NCI-H2029 (cell line): Measurements from ENCODE around the gene MEAF6.

Experiments
- DNase-seq: peaks from one replicate; lab custom pipeline; 2025; lab: John Stamatoyannopoulos, UW

MEAF6 gene

DNA sequence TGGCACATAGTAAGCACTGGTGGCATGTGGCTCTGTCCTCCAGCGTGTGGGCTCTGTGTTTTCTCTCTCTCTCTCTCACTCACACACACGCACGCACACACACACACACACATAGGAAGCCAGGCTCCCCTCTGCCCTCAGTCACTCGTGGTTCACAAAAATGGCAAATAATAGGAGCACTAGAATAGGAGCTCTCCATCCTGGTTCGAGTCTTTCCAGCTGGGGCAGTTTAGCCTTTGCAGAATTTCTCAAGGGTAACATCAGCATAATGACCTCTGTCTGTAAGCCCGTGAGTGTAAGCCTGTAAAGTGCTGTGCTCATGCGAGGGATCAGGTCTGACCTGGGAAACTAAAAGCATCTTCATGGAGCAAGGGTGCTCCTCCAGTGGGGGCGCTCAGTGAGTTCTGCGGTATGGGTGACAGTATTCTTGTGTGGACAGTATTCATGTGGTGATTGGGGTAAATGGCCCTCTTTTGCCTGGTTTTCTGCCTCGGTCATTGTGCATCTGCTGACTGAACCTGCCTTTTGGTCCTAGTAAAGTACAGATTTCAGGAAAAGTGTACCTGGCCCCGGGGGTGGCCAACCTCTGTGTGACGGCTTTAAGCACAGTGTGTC, 41.0 kb downstream of the MEAF6 start:
- DNase-seq: no peak

DNA sequence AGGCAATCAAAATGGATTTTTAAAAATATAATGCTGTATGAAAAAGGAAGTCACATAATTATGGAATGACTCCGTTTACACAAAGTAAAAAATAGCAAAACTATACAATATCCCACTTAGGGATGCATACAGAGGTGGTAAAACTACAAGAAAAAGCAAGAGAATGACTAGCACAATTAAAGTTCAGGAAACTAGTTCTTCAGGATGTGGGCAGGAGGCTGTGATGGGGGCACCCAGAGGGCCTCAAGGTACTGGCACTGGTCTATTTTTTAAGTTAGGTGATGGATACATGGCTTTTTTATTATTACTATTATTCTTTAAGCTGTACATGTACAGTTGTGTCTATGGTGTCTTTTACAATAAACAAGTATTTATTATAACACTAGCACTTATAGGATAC, 41.6 kb downstream of the MEAF6 start:
- no peak for DNase-seq

DNA sequence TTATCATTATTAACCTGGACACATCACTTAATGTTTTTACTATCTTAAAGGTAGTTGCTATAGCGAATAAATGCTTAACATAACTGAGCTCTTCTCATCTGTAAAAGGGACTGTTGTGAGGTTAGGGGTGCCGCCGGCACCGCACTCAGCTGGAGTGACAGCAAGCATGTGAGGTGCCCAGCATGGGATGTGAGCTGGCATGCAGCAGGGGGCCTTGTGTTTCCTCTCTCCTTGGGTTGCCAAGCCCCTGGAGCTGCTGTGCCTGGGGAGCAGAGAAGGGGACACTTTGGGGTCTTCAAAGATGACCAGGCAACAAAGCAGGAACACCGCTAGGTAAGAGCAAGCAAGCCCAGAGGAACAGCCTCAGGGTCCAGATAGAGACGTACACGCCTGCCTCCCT, 42.3 kb downstream of the MEAF6 start:
- no peak for DNase-seq

DNA sequence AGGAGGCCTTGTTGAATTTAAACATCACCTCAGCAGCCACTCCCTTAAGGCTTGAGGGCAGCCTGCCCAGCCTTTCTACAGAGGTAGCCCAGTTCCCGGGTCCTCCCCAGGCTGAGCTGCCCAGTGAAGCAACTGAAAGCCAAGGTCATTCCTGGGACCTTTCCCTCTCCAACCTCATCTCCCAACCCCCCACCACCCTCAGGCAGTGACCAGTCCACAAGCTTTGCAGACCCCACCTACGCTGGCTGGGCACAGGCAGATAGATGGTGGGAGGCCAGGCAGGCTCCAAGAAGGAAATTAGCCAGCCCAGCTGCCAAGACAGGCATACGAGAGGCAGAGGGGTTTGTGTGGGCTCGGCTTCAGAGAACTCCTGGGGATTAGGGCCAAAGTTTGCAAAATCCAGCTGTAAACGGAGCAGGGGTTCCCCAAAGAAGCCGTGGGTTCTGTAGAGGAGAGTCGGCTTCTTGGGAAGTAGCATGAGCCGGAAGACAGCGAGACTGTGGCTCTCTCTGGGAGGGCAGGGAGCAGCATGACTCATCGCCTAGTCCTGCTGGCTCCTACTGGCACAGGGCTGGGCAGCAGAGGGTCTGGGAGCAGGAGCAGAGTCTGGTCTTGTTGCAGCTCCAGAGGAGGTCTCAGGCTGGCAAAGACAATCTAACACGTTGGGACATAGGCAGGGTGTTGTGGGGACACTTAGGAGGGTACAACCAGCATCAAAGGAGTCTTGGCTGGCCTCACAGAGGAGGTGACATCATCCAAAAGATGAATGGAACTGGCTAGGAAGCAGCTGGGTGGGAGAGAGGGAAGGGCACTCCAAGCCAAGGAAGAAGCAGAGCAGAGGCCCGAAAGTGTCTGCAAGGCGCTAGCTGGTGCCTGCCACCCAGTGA, 43.0 kb downstream of the MEAF6 start:
- no peak for DNase-seq

DNA sequence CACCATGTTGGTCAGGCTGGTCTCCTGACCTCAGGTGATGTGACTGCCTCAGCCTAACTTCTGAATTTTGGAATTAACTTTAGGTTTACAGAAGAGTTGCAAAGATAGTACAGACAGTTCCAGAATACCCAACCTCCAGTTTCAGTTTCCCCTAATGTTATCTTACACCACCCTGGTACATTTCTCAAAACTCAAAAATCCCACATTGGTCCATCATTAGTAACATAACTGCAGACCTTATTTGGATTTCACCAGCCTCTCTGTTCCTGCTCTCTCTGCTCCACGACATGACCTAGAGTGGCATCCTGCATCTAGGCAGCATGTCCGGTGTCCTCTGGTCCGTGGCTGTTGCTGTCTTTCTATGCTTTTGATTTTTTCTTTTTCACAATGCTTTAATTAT, 45.2 kb downstream of the MEAF6 start:
- no peak for DNase-seq

DNA sequence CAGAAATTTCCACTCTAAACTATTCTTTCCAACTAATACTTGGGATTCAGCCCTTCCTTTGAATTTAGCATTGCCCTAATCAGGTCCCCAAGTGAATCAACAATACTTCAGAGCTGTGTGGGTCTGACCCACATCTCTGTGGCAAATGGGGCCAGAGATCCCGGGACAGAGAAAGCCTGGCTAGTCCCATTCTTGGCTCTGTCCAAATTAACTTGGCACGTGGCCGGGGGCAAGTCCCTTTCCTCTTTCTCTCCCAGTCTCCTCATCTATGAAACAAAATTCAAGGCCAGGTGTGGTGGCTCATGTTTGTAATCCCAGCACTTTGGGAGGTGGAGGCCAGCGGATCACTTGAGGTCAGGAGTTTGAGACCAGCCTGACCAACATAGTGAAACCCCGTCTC, 46.5 kb downstream of the MEAF6 start:
- no peak for DNase-seq

DNA sequence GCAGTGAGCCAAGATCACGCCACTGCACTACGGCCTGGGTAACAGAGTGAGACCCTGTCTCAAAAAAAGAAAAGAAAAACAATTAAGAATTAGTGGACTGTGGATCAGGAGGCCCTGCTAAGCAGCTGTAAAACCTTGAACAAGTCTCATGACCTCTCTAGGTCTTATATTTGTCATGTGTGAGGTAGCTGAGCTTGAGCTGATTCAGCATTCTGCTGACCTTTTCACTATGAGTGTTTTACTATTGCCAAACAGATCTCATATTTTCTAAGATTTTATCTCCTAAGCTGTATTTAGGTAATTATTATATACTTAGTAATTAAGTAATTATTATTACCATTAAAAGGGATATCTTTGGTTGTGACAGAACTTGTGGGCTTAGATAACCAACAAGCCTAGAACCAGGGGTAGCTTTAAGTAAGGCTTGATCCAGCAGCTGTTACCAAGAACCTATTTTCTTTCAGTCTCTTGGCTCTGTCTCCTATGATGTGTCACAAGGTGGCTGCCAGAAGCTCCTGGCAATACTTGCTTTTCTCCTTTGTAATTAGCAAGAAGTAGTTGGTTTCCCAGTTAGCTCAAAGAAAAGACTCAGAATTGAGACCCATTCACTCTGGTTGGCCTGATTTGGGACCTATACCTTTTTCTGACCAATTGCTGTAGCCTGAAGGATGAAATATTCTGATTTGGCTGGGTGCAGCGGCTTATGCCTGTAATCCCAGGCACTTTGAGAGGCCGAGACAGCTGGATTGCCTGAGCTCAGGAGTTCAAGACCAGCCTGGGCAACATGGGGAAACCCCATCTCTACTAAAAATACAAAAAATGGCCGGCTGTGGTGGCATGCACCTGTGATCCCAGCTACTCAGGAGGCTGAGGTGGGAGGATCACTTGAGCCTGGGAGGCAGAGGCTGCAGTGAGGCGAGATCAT, 48.7 kb downstream of the MEAF6 start:
- DNase-seq: no peak

DNA sequence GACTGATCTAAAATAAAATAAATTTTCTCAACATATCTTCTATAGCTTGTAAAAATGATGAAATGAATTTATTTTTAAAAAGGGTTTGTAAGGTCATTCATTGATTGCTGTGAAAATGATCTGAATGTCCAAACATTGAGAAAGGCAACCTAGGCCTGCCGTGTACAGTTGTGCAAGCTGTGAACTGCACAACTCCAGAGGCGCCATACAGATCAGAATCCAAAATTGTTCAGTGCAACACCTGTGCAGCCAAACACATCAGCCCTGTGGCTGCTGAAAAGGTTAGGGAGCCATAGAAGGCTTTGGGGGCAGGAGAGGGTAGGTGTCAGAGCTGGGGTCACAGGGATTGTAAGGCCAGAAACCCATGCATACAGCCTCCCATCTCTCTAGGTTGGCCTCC, 50.1 kb downstream of the MEAF6 start:
- DNase-seq: no peak

DNA sequence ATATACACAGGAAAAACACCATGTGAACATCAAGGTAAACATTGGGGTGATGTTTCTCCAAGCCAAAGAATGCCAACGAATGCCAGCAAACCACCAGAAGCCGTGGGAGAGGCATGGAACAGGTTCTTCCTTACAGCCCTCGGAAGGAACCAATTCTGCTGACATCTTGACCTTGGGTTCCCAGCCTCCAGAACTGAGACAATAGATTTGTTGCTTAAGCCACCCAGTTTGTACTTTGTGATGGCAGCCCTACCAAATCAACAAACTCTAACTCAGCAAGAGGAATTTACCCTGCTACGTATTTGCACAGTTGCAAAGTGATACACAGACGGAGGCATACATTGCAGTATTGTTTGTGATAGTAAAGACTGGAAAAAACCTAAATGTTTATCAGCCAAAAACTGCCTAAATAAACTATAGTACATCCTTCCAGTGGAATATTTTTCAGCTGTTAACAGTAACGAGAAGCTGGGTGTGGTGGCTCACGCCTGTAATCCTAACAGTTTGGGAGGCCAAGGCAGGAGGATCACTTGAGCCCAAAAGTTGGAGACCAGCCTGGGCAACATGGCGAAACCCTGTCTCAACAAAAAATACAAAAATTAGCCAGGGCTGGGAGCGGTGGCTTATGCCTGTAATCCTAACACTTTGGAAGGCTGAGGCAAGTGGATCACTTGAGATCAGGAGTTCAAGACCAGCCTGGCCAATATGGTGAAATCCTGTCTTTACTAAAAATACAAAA, 52.7 kb downstream of the MEAF6 start:
- DNase-seq: no peak

DNA sequence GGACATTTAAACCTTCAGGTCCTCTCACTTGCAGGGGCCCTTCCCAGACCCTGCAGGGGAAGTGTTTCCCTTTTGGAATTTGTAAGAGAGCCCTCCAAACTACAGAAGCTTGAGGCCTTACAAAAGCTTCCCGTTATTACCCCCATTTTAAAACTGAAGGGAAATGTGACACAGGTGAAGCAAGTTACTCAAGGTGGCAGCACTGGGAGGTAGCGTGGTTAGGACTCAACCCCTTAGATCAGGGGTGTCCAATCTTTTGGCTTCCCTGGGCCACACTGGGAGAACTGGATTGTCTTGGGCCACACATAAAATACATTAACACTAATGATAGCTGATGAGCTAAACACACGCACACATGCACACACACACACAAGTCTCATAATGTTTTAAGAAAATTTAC, 56.0 kb downstream of the MEAF6 start:
- no peak for DNase-seq

DNA sequence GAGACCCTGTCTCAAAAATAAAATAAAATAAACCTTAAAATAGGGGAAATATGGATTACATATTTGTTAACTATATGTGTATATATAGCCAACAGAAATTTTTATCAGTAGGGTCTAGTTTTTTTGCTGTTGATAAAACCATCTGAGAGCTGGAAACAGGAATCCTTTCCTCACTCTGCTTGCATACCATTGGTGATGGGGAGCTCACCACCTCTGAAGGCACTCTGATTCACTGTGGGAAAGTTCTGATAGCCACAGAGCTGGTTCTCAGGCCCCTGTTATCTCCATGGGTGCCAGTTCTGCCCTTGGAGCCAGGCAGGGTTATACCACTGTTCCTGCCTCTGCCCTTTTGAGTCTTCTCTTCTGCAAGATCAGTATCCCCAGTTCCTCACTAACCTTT, 58.0 kb downstream of the MEAF6 start:
- DNase-seq: no peak

DNA sequence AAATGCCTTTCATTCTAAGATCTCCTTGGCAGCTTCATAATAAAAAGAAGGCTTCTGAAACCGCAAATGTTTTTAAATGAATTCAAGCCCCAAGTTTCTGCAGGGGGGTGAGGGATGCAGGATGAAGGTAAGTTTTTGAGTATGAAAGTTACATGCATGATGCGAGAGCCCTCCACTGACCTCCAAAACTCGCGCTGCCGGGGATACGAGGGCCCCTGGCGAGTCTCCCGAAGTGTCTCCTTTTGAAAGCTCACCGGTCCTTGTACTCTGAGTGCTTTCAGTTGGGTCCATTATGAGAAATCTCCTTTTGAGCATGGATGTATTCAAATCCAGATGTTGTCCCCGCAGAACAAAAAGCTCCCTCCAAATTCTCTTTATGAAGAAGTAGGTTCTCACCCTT, 59.0 kb downstream of the MEAF6 start:
- DNase-seq: no peak

DNA sequence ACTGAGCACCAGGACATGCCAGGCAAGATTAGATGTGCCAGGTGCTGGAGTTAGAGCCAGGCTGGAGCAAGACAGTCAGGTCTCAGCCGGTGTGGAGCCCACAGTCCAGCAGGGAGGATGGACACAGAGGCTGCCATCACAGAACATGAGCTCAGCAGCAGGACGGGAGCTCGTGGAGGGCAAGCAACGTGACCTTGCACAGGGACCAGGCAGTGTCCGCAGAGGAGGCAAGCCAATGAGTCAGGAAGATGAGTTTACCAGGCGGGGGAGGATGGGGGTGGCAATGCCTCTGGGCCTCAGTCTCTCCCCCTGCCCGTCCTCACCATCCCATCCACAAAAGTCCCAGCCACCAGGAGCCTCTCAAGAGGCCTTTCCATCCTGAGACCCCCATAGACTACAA, 60.9 kb downstream of the MEAF6 start:
- no peak for DNase-seq

DNA sequence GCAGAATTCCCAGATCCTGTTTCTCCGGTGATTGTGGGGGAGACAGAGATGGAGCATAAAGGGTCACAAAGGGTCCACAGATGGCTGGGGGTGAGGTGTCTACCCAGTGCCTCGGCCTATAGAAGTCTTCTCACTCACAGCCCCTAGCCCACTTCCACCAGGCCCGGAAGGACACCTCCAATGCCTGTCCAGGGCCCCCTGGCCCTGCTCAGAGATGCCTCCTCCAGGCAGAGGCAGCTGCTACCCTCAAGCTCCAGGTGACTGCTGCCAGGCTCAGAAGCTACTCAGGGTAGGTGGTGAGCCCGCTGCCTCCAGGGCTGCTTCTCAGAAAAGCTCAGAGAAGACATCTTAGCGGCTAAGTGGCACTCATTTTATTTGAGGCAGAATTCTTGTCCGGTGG, 62.1 kb downstream of the MEAF6 start:
- DNase-seq: no peak

DNA sequence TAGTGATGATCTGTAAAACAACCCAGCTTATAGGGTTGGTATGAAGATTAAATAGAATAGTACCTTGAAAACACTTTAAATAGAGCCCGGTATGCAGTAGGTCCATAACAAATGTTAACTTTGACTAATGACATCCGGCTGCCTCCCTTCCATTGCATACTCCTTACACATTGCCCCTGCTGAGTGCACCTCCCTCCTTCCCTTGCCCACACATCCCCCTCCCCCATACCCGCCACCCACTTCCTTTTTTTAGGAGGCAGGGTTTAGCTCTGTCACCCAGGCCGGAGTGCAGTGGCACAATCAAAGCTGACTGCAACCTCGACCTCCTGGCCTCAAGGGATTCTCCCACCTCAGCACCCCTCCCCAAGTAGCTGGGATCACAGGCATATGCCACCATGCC, 64.6 kb downstream of the MEAF6 start:
- DNase-seq: no peak

DNA sequence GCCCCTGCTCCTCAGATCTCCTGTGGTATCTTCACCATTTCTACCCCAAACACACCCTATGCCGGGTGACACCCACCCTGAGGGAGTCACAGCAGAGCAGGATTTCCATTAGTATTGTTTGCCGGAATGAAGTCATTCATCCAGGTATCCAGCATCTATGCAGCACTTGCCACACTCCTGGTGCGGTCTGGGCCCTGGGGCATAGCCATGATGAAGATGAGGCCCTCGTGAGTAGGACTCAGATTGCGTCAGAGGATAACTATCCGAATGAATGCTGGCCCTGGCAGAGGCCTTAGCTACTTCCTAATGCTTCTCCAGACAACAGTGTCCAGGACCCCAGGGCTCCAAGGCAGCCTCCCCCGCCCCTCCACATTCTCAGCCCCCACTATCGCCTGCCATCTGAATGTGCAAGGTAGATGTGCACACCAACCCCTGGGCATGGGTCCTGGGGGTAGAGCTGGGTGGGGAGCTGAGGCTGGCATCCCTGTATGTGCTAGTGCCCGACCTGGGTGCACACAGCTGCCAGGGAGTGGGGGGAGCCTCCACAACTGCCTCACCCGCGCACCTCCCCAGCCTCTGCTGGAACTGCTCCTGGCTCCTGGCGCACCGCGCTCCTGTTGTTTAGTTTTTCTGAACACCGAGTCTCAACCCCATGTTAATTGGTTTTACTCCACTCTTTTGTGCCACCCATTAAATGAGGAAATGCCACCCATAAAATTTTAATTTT, 65.7 kb downstream of the MEAF6 start:
- DNase-seq: no peak

DNA sequence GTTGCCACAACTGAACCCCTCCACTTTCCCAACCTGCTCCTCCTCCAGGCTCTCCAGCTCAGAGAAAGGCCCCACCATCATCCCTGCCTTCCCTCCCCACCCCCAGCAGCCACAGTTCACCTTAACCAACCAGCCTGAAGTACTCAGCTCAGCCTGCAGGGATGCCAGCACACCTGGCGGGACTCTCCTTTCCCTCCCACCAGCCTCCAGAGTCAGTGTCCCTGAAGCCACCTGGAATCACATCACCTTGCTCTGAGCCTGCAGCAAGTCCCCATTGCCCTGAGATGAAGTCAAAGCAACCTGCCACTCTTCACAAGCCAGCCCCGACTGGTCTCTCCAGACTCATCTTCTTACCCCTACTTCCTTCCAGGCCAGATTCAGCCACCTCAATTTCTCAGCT, 66.4 kb downstream of the MEAF6 start:
- no peak for DNase-seq

DNA sequence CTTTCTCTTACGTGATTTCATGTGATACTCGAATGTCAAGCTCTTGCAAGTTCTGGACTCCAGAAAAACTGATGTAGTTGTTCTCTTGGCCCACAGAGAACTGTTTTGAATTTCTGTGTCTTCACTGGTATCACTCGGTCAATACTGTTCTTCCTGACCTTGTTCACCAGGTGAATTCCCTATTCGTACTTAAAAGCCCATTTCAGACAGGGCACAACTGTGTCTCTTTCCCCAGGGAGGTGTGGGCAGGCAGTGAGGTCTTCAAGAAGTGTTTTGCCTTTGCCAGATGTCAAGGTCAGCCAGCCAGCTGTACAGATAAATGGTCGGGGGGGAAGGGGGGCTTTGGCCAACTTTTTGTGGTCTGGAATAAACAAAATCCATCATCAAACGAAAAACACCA, 67.7 kb downstream of the MEAF6 start:
- no peak for DNase-seq

DNA sequence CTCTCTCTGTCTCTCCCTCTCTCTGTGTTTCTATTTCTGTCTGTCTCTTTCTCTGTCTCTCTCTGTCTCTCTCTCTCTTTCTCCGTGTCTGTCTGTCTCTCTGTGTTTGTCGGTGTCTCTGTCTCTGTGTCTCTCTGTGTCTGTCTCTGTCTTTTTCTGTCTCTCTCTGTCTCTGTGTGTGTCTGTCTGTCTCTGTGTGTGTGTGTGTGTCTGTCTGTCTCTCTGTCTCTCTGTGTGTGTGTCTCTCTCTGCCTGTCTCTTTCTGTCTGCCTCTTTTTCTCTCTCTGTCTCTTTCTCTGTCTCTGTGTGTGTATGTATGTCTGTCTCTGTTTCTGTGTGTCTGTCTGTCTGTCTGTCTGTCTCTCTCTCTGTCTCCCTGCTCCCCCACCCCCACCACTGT, 71.9 kb downstream of the MEAF6 start:
- no peak for DNase-seq
